ENCODE measurements around the gene VPS37C.

The VPS37C gene

DNA sequence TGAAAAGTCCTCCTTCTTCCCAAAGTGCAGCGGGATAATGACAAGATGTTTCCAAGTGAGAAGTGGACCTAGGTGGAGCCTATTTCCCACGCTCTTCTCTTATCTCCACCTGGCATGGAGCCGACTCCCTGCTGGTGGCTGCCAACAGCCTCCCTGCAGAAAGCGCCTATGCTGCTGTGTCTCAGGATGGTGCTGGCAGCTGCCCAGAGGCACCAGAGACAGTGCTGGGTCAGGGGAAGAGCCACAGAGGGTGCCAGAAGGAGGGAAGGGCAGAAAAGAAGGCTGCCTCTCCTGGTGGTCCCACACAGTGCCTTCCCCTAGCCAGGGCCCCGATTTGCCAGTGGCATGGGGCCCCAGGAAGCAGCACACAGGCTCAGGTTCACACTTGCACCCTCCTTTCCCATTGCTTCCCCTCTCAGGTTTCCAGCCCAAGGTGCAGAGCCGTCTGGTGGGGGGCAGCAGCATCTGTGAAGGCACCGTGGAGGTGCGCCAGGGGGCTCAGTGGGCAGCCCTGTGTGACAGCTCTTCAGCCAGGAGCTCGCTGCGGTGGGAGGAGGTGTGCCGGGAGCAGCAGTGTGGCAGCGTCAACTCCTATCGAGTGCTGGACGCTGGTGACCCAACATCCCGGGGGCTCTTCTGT lies 39.9 kb downstream of the VPS37C start:
- Histone ChIP-seq H2AFZ (ENCODE audit: low read length) (no peak overlapping the region), H3K9me3 (replicated peaks; ENCODE audit: insufficient read depth, low read length) (no peaks in the 10 kb centered on the region), H3F3A (ENCODE audit: insufficient read depth, low read length) (no peaks in the 10 kb centered on the region), H3K4me1 (ENCODE audit: low read length) (no peaks in the 10 kb centered on the region), H3K9ac (ENCODE audit: low read length) (no peak overlapping the region), H3K27ac (ENCODE audit: low read length) (no peak overlapping the region), H3K36me3 (replicated peaks; ENCODE audit: insufficient read depth, low read length) (no peaks in the 10 kb centered on the region), H3K27me3 (replicated peaks; ENCODE audit: insufficient read depth, low read length) (no peaks in the 10 kb centered on the region), H3K79me2 (ENCODE audit: low read length) (no peaks in the 10 kb centered on the region), H4K20me1 (ENCODE audit: insufficient read depth, low read length) (no peaks in the 10 kb centered on the region), H3K4me2 (ENCODE audit: low read depth, low read length) (no peak overlapping the region), H3K9me2 (replicated peaks; ENCODE audit: insufficient read depth, low read length) (no peaks in the 10 kb centered on the region), H3K4me3 (ENCODE audit: low read length) (no peak overlapping the region)
- DNase-seq, result no peak
- TF ChIP-seq EZH2 (optimal IDR thresholded peaks at IDR 0.05; ENCODE audit: low read depth, low read length) (no peak), EZH2phosphoT487 (IDR thresholded peaks at IDR 0.05; ENCODE audit: low read length) (no peak)
- TF ChIP-seq, protein P1, sequence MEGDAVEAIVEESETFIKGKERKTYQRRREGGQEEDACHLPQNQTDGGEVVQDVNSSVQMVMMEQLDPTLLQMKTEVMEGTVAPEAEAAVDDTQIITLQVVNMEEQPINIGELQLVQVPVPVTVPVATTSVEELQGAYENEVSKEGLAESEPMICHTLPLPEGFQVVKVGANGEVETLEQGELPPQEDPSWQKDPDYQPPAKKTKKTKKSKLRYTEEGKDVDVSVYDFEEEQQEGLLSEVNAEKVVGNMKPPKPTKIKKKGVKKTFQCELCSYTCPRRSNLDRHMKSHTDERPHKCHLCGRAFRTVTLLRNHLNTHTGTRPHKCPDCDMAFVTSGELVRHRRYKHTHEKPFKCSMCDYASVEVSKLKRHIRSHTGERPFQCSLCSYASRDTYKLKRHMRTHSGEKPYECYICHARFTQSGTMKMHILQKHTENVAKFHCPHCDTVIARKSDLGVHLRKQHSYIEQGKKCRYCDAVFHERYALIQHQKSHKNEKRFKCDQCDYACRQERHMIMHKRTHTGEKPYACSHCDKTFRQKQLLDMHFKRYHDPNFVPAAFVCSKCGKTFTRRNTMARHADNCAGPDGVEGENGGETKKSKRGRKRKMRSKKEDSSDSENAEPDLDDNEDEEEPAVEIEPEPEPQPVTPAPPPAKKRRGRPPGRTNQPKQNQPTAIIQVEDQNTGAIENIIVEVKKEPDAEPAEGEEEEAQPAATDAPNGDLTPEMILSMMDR (IDR thresholded peaks at IDR 0.05; ENCODE audit: low read length), result no peak

DNA sequence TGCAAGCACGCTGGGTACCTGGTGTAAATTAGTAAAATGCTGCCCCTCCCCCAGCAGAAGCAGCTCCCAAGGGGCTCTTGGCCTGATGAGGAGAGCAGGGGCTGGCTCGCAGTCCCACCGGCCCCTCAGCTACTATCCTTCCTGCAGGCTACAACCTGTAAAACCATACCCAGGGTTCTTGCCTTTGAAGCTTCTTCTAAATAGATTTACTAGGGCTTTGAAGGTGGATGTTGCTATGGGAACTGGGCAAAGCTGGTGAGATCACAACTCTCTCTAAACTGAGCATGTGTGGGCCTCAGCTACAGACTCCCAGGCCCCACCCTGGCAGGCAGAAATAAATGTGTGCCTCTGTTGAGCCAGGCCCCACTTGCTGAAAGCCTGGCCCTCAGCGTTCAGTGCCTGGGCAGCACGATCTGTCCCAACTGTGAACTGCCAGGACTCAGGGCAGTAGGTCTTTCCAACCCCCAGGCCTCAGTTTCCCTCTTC lies 40.5 kb downstream of the VPS37C start:
- Histone ChIP-seq H3K4me3 (ENCODE audit: low read length) (no peak overlapping the region), H3K9me2 (replicated peaks; ENCODE audit: insufficient read depth, low read length) (no peaks in the 10 kb centered on the region), H3K36me3 (replicated peaks; ENCODE audit: insufficient read depth, low read length) (no peaks in the 10 kb centered on the region), H2AFZ (ENCODE audit: low read length) (no peak overlapping the region), H3K79me2 (ENCODE audit: low read length) (no peaks in the 10 kb centered on the region), H3K27me3 (replicated peaks; ENCODE audit: insufficient read depth, low read length) (no peaks in the 10 kb centered on the region), H3K27ac (ENCODE audit: low read length) (no peak overlapping the region), H3K4me1 (ENCODE audit: low read length) (no peaks in the 10 kb centered on the region), H3K4me2 (ENCODE audit: low read depth, low read length) (no peak overlapping the region), H3K9ac (ENCODE audit: low read length) (no peak overlapping the region), H3K9me3 (replicated peaks; ENCODE audit: insufficient read depth, low read length) (no peaks in the 10 kb centered on the region), H3F3A (ENCODE audit: insufficient read depth, low read length) (no peaks in the 10 kb centered on the region), H4K20me1 (ENCODE audit: insufficient read depth, low read length) (no peaks in the 10 kb centered on the region)
- no peak for DNase-seq
- TF ChIP-seq EZH2phosphoT487 (IDR thresholded peaks at IDR 0.05; ENCODE audit: low read length) (no peak), EZH2 (optimal IDR thresholded peaks at IDR 0.05; ENCODE audit: low read depth, low read length) (no peak)
- TF ChIP-seq, protein P1 (IDR thresholded peaks at IDR 0.05; ENCODE audit: low read length), result no peak

DNA sequence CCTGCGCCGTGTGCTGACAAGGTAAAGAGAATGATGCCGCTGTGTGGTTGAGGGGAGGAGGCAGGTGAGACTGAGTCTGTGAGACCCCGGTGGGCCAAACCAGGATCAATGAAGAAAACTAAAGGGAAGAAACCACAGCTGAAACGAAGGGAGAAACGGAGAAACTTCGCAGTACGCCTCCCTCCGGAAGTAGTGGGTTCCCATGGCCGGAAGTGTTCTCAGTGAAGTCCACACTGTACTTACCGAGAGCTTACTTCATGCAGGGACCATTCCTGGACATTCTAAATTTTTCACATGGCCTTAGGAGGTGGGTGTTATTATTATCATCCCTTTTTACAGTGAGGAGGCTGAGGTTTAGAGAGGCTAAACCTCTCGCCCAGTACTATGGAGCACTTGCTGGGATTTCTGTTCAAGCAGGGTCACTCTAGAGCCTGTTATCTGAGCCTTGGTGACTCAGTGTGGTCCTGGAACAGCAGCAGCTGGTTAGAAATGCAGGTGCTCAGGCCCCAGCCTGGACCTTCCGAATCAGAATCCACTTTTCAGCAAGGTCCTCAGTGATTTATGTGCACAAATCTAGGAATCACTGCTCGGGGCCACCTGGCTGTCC lies 41.0 kb downstream of the VPS37C start:
- Histone ChIP-seq H3K36me3 (replicated peaks; ENCODE audit: insufficient read depth, low read length) (no peaks in the 10 kb centered on the region), H3K9me3 (replicated peaks; ENCODE audit: insufficient read depth, low read length) (no peaks in the 10 kb centered on the region), H3K79me2 (ENCODE audit: low read length) (no peaks in the 10 kb centered on the region), H3K9me2 (replicated peaks; ENCODE audit: insufficient read depth, low read length) (no peaks in the 10 kb centered on the region), H3K4me3 (ENCODE audit: low read length) (no peak overlapping the region), H3K4me2 (ENCODE audit: low read depth, low read length) (no peak overlapping the region), H3K27ac (ENCODE audit: low read length) (no peak overlapping the region), H3K27me3 (replicated peaks; ENCODE audit: insufficient read depth, low read length) (no peaks in the 10 kb centered on the region), H3F3A (ENCODE audit: insufficient read depth, low read length) (no peaks in the 10 kb centered on the region), H3K9ac (ENCODE audit: low read length) (no peak overlapping the region), H2AFZ (ENCODE audit: low read length) (no peak overlapping the region), H4K20me1 (ENCODE audit: insufficient read depth, low read length) (no peaks in the 10 kb centered on the region), H3K4me1 (ENCODE audit: low read length) (no peaks in the 10 kb centered on the region)
- no peak for TF ChIP-seq EZH2phosphoT487 (IDR thresholded peaks at IDR 0.05; ENCODE audit: low read length)
- no peak for DNase-seq

DNA sequence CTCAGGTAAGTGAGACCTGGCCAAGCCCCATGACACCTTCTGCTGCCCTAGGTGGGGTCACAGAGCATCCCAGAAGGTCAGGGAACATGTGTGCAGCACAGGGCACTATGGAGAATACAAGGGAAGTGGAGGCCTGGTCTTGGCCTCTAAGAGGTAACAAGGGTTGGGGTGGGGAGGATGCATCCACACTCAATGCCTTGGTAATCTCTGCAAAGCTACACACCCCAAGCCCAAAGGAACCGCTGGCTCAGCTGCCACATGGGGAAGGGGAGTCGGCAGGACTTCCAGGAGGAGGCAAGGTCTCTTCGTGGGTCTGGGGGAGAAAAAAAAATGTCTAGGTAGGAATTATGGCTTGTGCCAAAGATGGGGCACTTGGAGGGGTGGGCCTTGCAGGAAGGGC lies 41.7 kb downstream of the VPS37C start:
- Histone ChIP-seq H2AFZ (ENCODE audit: low read length) (no peak overlapping the region), H3K27ac (ENCODE audit: low read length) (no peak overlapping the region), H3K36me3 (replicated peaks; ENCODE audit: insufficient read depth, low read length) (no peaks in the 10 kb centered on the region), H3K79me2 (ENCODE audit: low read length) (no peaks in the 10 kb centered on the region), H3K4me2 (ENCODE audit: low read depth, low read length) (no peak overlapping the region), H3K9ac (ENCODE audit: low read length) (no peak overlapping the region), H4K20me1 (ENCODE audit: insufficient read depth, low read length) (no peaks in the 10 kb centered on the region), H3K9me2 (replicated peaks; ENCODE audit: insufficient read depth, low read length) (no peaks in the 10 kb centered on the region), H3K9me3 (replicated peaks; ENCODE audit: insufficient read depth, low read length) (no peaks in the 10 kb centered on the region), H3K4me3 (ENCODE audit: low read length) (no peak overlapping the region), H3K4me1 (ENCODE audit: low read length) (no peaks in the 10 kb centered on the region), H3F3A (ENCODE audit: insufficient read depth, low read length) (no peaks in the 10 kb centered on the region), H3K27me3 (replicated peaks; ENCODE audit: insufficient read depth, low read length) (no peaks in the 10 kb centered on the region)
- TF ChIP-seq EZH2phosphoT487 (IDR thresholded peaks at IDR 0.05; ENCODE audit: low read length), result no peak
- TF ChIP-seq, protein P1 (IDR thresholded peaks at IDR 0.05; ENCODE audit: low read length), result no peak
- TF ChIP-seq EZH2 (optimal IDR thresholded peaks at IDR 0.05; ENCODE audit: low read depth, low read length), result no peak
- no peak for DNase-seq
